ENCODE data around the gene LRCH3. TPM values are rescaled to one million over a fixed set of nuclear protein-coding genes. Genes with fewer than 3 reads are reported as not detected.

LRCH3 gene
- total RNA-seq, 1 experiment from 2014 or later: 63.6 TPM

GRCh38 chr3:197784019-197784585 lies 7.0 kb upstream of the LRCH3 start:
- ChIA-PET POLR2A (no interaction called here), CTCF (no interaction called here)
- no peaks in the 10 kb centered on the region for H3K27me3 Mint-ChIP-seq (ENCODE audit: low read depth)
- no peak overlapping the region for H3K27ac Mint-ChIP-seq
- no peak for DNase-seq (ENCODE audit: low spot score)
- peaks cover 16% of the 10 kb centered on the region for H3K36me3 Mint-ChIP-seq
- no peak overlapping the region for H3K4me3 Mint-ChIP-seq
- no peaks in the 10 kb centered on the region for H3K4me1 Mint-ChIP-seq
- no peak for ATAC-seq
- TF ChIP-seq NFATC4 (CRISPR knock-in tag; IDR thresholded peaks at IDR 0.05) (no peak), JUN (CRISPR knock-in tag; IDR thresholded peaks at IDR 0.05) (no peak), TEAD4 (CRISPR knock-in tag; IDR thresholded peaks at IDR 0.05) (no peak), GABPB1 (CRISPR knock-in tag; IDR thresholded peaks at IDR 0.05) (no peak), ZBTB21 (CRISPR knock-in tag; IDR thresholded peaks at IDR 0.05; ENCODE audit: borderline replicate concordance) (no peak), ELF4 (CRISPR knock-in tag; IDR thresholded peaks at IDR 0.05; ENCODE audit: low read depth) (no peak), SMAD4 (CRISPR knock-in tag; IDR thresholded peaks at IDR 0.05) (no peak), RELA (CRISPR knock-in tag; IDR thresholded peaks at IDR 0.05; ENCODE audit: borderline replicate concordance) (no peak), ZNF263 (CRISPR knock-in tag; IDR thresholded peaks at IDR 0.05; ENCODE audit: low read depth) (no peak), PREB (CRISPR knock-in tag; IDR thresholded peaks at IDR 0.05; ENCODE audit: borderline replicate concordance) (no peak), ZNF317 (CRISPR knock-in tag; IDR thresholded peaks at IDR 0.05; ENCODE audit: borderline replicate concordance, low read depth) (no peak), ESRRA (CRISPR knock-in tag; IDR thresholded peaks at IDR 0.05; ENCODE audit: borderline replicate concordance) (no peak), ZNF396 (CRISPR knock-in tag; IDR thresholded peaks at IDR 0.05; ENCODE audit: borderline replicate concordance) (no peak), GRHL2 (CRISPR knock-in tag; IDR thresholded peaks at IDR 0.05; ENCODE audit: insufficient replicate concordance, severe bottlenecking) (no peak)
- TF ChIP-seq, protein P1, sequence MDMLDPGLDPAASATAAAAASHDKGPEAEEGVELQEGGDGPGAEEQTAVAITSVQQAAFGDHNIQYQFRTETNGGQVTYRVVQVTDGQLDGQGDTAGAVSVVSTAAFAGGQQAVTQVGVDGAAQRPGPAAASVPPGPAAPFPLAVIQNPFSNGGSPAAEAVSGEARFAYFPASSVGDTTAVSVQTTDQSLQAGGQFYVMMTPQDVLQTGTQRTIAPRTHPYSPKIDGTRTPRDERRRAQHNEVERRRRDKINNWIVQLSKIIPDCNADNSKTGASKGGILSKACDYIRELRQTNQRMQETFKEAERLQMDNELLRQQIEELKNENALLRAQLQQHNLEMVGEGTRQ (CRISPR knock-in tag; IDR thresholded peaks at IDR 0.05): no peak
- TF ChIP-seq, protein P2, sequence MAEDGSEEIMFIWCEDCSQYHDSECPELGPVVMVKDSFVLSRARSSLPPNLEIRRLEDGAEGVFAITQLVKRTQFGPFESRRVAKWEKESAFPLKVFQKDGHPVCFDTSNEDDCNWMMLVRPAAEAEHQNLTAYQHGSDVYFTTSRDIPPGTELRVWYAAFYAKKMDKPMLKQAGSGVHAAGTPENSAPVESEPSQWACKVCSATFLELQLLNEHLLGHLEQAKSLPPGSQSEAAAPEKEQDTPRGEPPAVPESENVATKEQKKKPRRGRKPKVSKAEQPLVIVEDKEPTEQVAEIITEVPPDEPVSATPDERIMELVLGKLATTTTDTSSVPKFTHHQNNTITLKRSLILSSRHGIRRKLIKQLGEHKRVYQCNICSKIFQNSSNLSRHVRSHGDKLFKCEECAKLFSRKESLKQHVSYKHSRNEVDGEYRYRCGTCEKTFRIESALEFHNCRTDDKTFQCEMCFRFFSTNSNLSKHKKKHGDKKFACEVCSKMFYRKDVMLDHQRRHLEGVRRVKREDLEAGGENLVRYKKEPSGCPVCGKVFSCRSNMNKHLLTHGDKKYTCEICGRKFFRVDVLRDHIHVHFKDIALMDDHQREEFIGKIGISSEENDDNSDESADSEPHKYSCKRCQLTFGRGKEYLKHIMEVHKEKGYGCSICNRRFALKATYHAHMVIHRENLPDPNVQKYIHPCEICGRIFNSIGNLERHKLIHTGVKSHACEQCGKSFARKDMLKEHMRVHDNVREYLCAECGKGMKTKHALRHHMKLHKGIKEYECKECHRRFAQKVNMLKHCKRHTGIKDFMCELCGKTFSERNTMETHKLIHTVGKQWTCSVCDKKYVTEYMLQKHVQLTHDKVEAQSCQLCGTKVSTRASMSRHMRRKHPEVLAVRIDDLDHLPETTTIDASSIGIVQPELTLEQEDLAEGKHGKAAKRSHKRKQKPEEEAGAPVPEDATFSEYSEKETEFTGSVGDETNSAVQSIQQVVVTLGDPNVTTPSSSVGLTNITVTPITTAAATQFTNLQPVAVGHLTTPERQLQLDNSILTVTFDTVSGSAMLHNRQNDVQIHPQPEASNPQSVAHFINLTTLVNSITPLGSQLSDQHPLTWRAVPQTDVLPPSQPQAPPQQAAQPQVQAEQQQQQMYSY (CRISPR knock-in tag; IDR thresholded peaks at IDR 0.05): no peak
- TF ChIP-seq, protein P3, sequence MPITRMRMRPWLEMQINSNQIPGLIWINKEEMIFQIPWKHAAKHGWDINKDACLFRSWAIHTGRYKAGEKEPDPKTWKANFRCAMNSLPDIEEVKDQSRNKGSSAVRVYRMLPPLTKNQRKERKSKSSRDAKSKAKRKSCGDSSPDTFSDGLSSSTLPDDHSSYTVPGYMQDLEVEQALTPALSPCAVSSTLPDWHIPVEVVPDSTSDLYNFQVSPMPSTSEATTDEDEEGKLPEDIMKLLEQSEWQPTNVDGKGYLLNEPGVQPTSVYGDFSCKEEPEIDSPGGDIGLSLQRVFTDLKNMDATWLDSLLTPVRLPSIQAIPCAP (CRISPR knock-in tag; IDR thresholded peaks at IDR 0.05): no peak
- TF ChIP-seq, protein P4, sequence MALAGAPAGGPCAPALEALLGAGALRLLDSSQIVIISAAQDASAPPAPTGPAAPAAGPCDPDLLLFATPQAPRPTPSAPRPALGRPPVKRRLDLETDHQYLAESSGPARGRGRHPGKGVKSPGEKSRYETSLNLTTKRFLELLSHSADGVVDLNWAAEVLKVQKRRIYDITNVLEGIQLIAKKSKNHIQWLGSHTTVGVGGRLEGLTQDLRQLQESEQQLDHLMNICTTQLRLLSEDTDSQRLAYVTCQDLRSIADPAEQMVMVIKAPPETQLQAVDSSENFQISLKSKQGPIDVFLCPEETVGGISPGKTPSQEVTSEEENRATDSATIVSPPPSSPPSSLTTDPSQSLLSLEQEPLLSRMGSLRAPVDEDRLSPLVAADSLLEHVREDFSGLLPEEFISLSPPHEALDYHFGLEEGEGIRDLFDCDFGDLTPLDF (CRISPR knock-in tag; IDR thresholded peaks at IDR 0.05): no peak
- TF ChIP-seq, protein P5, sequence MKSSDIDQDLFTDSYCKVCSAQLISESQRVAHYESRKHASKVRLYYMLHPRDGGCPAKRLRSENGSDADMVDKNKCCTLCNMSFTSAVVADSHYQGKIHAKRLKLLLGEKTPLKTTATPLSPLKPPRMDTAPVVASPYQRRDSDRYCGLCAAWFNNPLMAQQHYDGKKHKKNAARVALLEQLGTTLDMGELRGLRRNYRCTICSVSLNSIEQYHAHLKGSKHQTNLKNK (CRISPR knock-in tag; IDR thresholded peaks at IDR 0.05): no peak
- TF ChIP-seq, protein P6, sequence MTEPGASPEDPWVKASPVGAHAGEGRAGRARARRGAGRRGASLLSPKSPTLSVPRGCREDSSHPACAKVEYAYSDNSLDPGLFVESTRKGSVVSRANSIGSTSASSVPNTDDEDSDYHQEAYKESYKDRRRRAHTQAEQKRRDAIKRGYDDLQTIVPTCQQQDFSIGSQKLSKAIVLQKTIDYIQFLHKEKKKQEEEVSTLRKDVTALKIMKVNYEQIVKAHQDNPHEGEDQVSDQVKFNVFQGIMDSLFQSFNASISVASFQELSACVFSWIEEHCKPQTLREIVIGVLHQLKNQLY (CRISPR knock-in tag; IDR thresholded peaks at IDR 0.05): no peak
- peaks cover 4% of the 10 kb centered on the region for H3K9me3 Mint-ChIP-seq

All from WTC11 (cell line).